Neural progenitor cell (in vitro differentiated cells): ENCODE measurements around the gene ZPLD1.

Experiments
- CTCF ChIP-seq: fragments of 200-600 bp; sonication (generic); IDR thresholded peaks from 2 replicates; pipeline ENCODE4 v1.5.1; 2017; ENCODE audit warnings: antibody characterized with exemption, mild to moderate bottlenecking
- EZH2 ChIP-seq: fragments of 200-600 bp; sonication (generic); IDR thresholded peaks from 2 replicates; pipeline ENCODE4 v1.6.1; 2017; ENCODE audit warnings: antibody characterized with exemption, mild to moderate bottlenecking, moderate library complexity

- TF ChIP-seq CTCF (no peak), EZH2 (no peak)
Observed at GRCh38 chr3:102470066-102470465, 35.3 kb downstream of the ZPLD1 start.
